ENCODE data around the gene TBL3. TPM values are rescaled to one million over a fixed set of nuclear protein-coding genes. Genes with fewer than 3 reads are reported as not detected.

TBL3 gene
- total RNA-seq = 10 to 100 TPM; 14.7 to 23.5 (median 19.4) TPM
- 10 to 100 TPM; 55.8 to 63.7 TPM for polyA plus RNA-seq

- intact Hi-C loops (cut with DNase I) = no loop called here
- ATAC-seq (peak; percentile 94 to 97 (median 96)), DNase-seq (peak; percentile 89 to 97 (median 94)), FAIRE-seq (no peak)
- TF ChIP-seq, protein P1, sequence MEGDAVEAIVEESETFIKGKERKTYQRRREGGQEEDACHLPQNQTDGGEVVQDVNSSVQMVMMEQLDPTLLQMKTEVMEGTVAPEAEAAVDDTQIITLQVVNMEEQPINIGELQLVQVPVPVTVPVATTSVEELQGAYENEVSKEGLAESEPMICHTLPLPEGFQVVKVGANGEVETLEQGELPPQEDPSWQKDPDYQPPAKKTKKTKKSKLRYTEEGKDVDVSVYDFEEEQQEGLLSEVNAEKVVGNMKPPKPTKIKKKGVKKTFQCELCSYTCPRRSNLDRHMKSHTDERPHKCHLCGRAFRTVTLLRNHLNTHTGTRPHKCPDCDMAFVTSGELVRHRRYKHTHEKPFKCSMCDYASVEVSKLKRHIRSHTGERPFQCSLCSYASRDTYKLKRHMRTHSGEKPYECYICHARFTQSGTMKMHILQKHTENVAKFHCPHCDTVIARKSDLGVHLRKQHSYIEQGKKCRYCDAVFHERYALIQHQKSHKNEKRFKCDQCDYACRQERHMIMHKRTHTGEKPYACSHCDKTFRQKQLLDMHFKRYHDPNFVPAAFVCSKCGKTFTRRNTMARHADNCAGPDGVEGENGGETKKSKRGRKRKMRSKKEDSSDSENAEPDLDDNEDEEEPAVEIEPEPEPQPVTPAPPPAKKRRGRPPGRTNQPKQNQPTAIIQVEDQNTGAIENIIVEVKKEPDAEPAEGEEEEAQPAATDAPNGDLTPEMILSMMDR (IDR thresholded peaks at IDR 0.05) = no peak
- H3K27ac ChIP-seq = peak within 1 kb of the TSS; percentile 87 to 93 (median 92)
- WGBS, 2 donors = 0 to 1% methylated on average over 65 to 78 of the region's 78 CpGs
- peaks cover 0 to 13% (median 12%) of the 10 kb centered on the region in 3 donors for H3K4me1 ChIP-seq
- peaks cover 0 to 19% (median 14%) of the 10 kb centered on the region in 3 donors for H3K36me3 ChIP-seq
- no peaks in the 10 kb centered on the region for H3K27me3 ChIP-seq
- H3K9me3 ChIP-seq = no peaks in the 10 kb centered on the region
- peak within 1 kb of the TSS; percentile 85 to 99 (median 98) for H3K4me3 ChIP-seq
Observed at GRCh38 chr16:1971796-1972489, at the start of gene TBL3. TBL3 (plus strand) TSS chr16:1972053; CDS start chr16:1972165, 112 bp downstream.

GRCh38 chr16:1922357-1922756 lies 49.5 kb upstream of the TBL3 start:
- peaks cover 0 to 9% (median 1%) of the 10 kb centered on the region in 4 donors for H3K27me3 ChIP-seq
- WGBS, 2 donors = 70 to 80% methylated on average over 8 of the region's 8 CpGs
- no peak overlapping the region for H3K27ac ChIP-seq
- intact Hi-C loops (cut with DNase I) = loop anchor here in 1 of 3 donors (5.0 kb wide), 1 partner anchor 55 kb away; no protein-coding TSS in a partner anchor
- H3K4me3 ChIP-seq = no peak overlapping the region
- ATAC-seq (no peak), FAIRE-seq (no peak), DNase-seq (no peak)
- H3K4me1 ChIP-seq = no peaks in the 10 kb centered on the region
- H3K36me3 ChIP-seq = no peaks in the 10 kb centered on the region
- TF ChIP-seq, protein P1 (IDR thresholded peaks at IDR 0.05) = no peak
- no peaks in the 10 kb centered on the region for H3K9me3 ChIP-seq

DNA sequence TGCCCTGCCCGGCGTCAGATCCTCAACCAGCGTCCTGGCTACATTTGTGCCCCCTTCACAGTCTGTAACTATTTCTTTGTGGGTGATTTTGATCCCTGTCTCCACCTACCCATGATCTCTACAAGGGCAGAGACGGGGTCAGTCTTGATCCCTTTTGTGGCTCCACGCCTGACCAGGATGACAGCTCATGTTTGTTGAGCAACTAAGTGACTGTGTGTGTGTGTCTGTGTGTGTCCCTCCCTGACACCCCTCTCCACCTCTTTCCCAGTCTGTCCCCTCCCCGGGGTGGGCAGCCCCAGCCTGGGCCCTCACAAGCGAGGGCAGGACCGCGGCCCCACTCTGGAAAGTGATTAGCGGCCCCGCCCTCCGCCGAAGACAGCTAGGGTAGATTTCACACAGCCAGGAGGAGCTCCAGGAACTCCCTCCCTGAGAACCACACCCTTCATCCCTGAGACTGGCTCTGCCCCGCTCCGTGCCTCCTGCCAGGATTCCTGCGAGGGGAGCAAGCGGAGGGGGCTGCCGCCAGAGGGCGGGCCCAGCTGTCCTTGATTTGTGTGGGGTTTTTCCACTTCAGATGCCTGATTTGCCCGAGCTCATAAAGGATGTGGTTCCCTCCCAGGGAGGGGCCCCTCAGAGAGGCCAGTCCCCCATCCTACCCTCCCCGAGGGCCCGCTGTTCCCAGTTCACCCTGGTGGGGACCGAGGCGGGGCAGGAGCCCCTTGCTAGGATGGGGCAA lies 48.4 kb upstream of the TBL3 start:
- ATAC-seq (peak; percentile 26 to 78 (median 35)), DNase-seq (peak in 1 of 6 donors; percentile 40), FAIRE-seq (no peak)
- Histone ChIP-seq H3K36me3 (no peaks in the 10 kb centered on the region), H3K27me3 (peaks cover 0 to 9% (median 0%) of the 10 kb centered on the region in 4 donors), H3K9me3 (no peaks in the 10 kb centered on the region), H3K27ac (no peak overlapping the region), H3K4me1 (no peaks in the 10 kb centered on the region), H3K4me3 (no peak overlapping the region)
- WGBS, 2 donors = 29% methylated on average over 24 of the region's 24 CpGs
- TF ChIP-seq, protein P1 (IDR thresholded peaks at IDR 0.05) = no peak
- intact Hi-C loops (cut with DNase I) = loop anchor here in 1 of 3 donors (5.0 kb wide), 1 partner anchor 56 kb away; no protein-coding TSS in a partner anchor

GRCh38 chr16:1924095-1924494 lies 47.8 kb upstream of the TBL3 start:
- no peak for FAIRE-seq
- WGBS, 2 donors = 71 to 77% methylated on average over 5 of the region's 5 CpGs
- Histone ChIP-seq H3K4me3 (no peak overlapping the region), H3K9me3 (no peaks in the 10 kb centered on the region), H3K4me1 (peaks cover 0 to 1% (median 0%) of the 10 kb centered on the region in 3 donors), H3K27me3 (peaks cover 0 to 2% (median 0%) of the 10 kb centered on the region in 4 donors), H3K27ac (no peak overlapping the region), H3K36me3 (no peaks in the 10 kb centered on the region)
- TF ChIP-seq, protein P1 (IDR thresholded peaks at IDR 0.05) = no peak
- no peak for DNase-seq
- no peak for ATAC-seq
- intact Hi-C loops (cut with DNase I) = loop anchor here in 1 of 3 donors (5.0 kb wide), 1 partner anchor 57 kb away; no protein-coding TSS in a partner anchor
